GM12874 (cell line): ENCODE results near the gene NPEPL1.
A peak's percentile ranks its signal among the peaks of the same experiment; 100 is the strongest.

Source experiments
- TF ChIP-seq, protein P1 (sequence below): IDR thresholded peaks from 2 replicates; pipeline ENCODE4 v1.5.1; 2011; ENCODE audit warnings: low read depth, mild to moderate bottlenecking, control low read depth, low read length, moderate library complexity; ENCODE audit not compliant: insufficient read depth

Gene NPEPL1

GRCh38 chr20:58649288-58650180 lies 43.1 kb upstream of the NPEPL1 start:
- TF ChIP-seq, protein P1, sequence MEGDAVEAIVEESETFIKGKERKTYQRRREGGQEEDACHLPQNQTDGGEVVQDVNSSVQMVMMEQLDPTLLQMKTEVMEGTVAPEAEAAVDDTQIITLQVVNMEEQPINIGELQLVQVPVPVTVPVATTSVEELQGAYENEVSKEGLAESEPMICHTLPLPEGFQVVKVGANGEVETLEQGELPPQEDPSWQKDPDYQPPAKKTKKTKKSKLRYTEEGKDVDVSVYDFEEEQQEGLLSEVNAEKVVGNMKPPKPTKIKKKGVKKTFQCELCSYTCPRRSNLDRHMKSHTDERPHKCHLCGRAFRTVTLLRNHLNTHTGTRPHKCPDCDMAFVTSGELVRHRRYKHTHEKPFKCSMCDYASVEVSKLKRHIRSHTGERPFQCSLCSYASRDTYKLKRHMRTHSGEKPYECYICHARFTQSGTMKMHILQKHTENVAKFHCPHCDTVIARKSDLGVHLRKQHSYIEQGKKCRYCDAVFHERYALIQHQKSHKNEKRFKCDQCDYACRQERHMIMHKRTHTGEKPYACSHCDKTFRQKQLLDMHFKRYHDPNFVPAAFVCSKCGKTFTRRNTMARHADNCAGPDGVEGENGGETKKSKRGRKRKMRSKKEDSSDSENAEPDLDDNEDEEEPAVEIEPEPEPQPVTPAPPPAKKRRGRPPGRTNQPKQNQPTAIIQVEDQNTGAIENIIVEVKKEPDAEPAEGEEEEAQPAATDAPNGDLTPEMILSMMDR, result no peak

DNA sequence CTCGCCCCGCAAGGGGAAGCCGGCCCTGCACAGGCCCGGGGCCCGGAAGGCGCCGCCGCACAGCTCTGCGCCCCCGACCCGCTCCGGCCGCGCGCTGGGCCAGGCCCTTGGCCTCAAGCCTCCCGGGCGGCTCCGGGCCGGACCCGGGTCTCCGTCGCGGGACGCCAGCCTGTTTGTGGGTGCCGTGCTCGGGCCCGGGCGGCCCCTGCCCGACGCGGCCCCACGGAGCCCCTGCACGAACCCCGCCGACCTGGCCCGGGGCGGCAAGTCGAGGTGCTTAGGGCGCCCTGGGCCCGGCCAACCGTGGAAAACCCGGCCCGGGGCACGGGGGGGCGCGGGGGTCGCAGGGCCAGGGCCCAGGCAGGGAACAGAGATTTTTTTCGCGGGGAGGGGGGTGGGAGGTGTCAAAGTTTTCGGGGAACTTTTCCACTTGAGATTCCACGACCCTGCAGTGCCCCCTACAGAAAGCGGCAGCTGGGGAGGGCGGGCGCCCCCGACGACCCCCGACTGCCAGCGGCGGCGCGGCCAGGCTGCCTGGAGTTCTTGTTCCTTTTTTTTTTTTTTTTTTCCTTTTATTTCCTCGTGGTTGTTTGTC lies 42.3 kb upstream of the NPEPL1 start:
- TF ChIP-seq, protein P1, result peak; percentile 55; the same call in 1 of the 2 replicates

GRCh38 chr20:58650776-58651558 lies 41.6 kb upstream of the NPEPL1 start, which contains the start of gene STX16:
STX16 (plus strand) TSS chr20:58651283; CDS start chr20:58652007, 724 bp downstream.
- TF ChIP-seq, protein P1, result peak; percentile 11

GRCh38 chr20:58651559-58651945 lies 41.0 kb upstream of the NPEPL1 start:
- TF ChIP-seq, protein P1, result no peak

DNA sequence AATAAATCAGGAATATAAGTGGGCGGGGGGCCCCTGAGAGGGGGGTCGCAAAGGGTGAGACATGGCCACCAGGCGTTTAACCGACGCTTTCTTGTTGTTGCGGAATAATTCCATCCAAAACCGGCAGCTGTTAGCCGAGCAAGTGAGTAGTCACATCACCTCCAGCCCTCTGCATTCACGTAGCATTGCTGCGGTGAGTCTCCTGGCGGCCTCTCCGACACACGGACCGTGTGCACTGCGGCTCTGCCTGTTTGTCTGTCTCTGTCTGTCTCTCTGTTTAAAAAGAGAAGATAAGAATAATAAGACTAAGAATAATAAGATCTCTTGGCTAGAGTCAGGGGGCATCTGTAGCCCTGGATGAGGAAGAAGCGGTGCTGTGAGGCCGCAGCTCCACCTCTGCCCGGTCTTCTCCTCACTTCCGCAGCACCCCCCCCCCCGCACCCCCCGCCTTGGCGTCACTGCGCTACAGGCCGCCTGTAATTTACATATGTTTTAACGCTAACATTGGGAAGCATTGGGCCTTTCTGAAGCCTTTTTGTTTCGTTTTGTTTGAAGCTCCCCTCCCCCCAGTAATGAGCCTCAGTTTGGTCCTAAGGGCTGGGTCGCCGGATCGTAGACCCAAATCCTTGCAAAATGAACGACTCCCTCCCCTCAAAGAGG lies 40.5 kb upstream of the NPEPL1 start:
- TF ChIP-seq, protein P1, result no peak

GRCh38 chr20:58652606-58653294 lies 39.9 kb upstream of the NPEPL1 start:
- TF ChIP-seq, protein P1, result no peak
